Parathyroid adenoma (tissue), 2 donors: Measurements from ENCODE around the gene COL4A2.

ENCODE experiments used
- H2AFZ ChIP-seq: fragments of 300-600 bp; sonication (generic); one replicate; pipeline ENCODE4 v1.7.0; 2017; ENCODE audit warnings: antibody characterized with exemption, mild to moderate bottlenecking
- H3K27ac ChIP-seq: fragments of 300-600 bp; sonication (generic); one replicate; pipeline ENCODE4 v1.7.0; 2017
- H3K27me3 ChIP-seq: fragments of 300-600 bp; sonication (generic); one replicate; pipeline ENCODE4 v1.7.0; 2017; ENCODE audit warnings: low read length; ENCODE audit not compliant: control insufficient read depth, insufficient read depth
- H3K36me3 ChIP-seq: fragments of 300-600 bp; sonication (generic); one replicate; pipeline ENCODE4 v1.7.0; 2017; ENCODE audit warnings: low read length; ENCODE audit not compliant: control insufficient read depth, insufficient read depth
- H3K4me1 ChIP-seq: fragments of 300-600 bp; sonication (generic); one replicate; pipeline ENCODE4 v1.7.0; 2017; ENCODE audit warnings: control low read depth
- H3K4me2 ChIP-seq: fragments of 300-600 bp; sonication (generic); one replicate; pipeline ENCODE4 v1.7.0; 2017; ENCODE audit warnings: low read length
- H3K4me3 ChIP-seq: fragments of 300-600 bp; sonication (generic); one replicate; pipeline ENCODE4 v1.7.0; 2017; ENCODE audit warnings: low read depth, low read length
- H3K79me2 ChIP-seq: fragments of 300-600 bp; sonication (generic); one replicate; pipeline ENCODE4 v1.7.0; 2017; ENCODE audit warnings: control low read depth
- H3K9ac ChIP-seq: fragments of 300-600 bp; sonication (generic); one replicate; pipeline ENCODE4 v1.7.0; 2017; ENCODE audit warnings: mild to moderate bottlenecking
- H3K9me3 ChIP-seq: fragments of 300-600 bp; sonication (generic); one replicate; pipeline ENCODE4 v1.7.0; 2017; ENCODE audit warnings: low read length; ENCODE audit not compliant: control insufficient read depth
- CTCF ChIP-seq: fragments of 300-600 bp; sonication (generic); IDR thresholded peaks from one replicate; pipeline ENCODE4 v1.7.0; 2017; ENCODE audit warnings: antibody characterized with exemption, mild to moderate bottlenecking
- donor health status: primary hyperparathyroidism.

The COL4A2 gene

GRCh38 chr13:110518226-110518525, 211.1 kb downstream of the COL4A2 start:
- Histone ChIP-seq H3K4me3 (no peak overlapping the region), H3K4me1 (no peaks in the 10 kb centered on the region), H3K4me2 (no peak overlapping the region), H3K79me2 (no peaks in the 10 kb centered on the region), H2AFZ (no peak overlapping the region), H3K9ac (no peak overlapping the region), H3K36me3 (no peaks in the 10 kb centered on the region), H3K27ac (no peak overlapping the region), H3K27me3 (no peaks in the 10 kb centered on the region), H3K9me3 (no peaks in the 10 kb centered on the region)
- no peak for TF ChIP-seq CTCF

- Histone ChIP-seq H3K4me2 (no peak overlapping the region), H3K4me3 (no peak overlapping the region), H2AFZ (no peak overlapping the region), H3K27ac (no peak overlapping the region), H3K9ac (no peak overlapping the region), H3K4me1 (no peaks in the 10 kb centered on the region), H3K27me3 (no peaks in the 10 kb centered on the region), H3K36me3 (no peaks in the 10 kb centered on the region), H3K79me2 (no peaks in the 10 kb centered on the region), H3K9me3 (no peaks in the 10 kb centered on the region)
- TF ChIP-seq CTCF = no peak
These were observed 211.5 kb downstream of the COL4A2 start for GRCh38 chr13:110518571-110518970.

GRCh38 chr13:110519046-110519445, 212.0 kb downstream of the COL4A2 start:
- H3K4me2 ChIP-seq = no peak overlapping the region
- no peak overlapping the region for H3K9ac ChIP-seq
- TF ChIP-seq CTCF = no peak
- H3K36me3 ChIP-seq = no peaks in the 10 kb centered on the region
- H3K79me2 ChIP-seq = no peaks in the 10 kb centered on the region
- H3K4me1 ChIP-seq = no peaks in the 10 kb centered on the region
- H3K27ac ChIP-seq = no peak overlapping the region
- H3K4me3 ChIP-seq = no peak overlapping the region
- H3K27me3 ChIP-seq = no peaks in the 10 kb centered on the region
- no peaks in the 10 kb centered on the region for H3K9me3 ChIP-seq
- no peak overlapping the region for H2AFZ ChIP-seq

GRCh38 chr13:110519506-110519905, 212.4 kb downstream of the COL4A2 start:
- Histone ChIP-seq H3K36me3 (no peaks in the 10 kb centered on the region), H2AFZ (no peak overlapping the region), H3K4me1 (peaks cover 2% of the 10 kb centered on the region), H3K9ac (no peak overlapping the region), H3K79me2 (no peaks in the 10 kb centered on the region), H3K27ac (no peak overlapping the region), H3K9me3 (no peaks in the 10 kb centered on the region), H3K4me3 (no peak overlapping the region), H3K27me3 (no peaks in the 10 kb centered on the region), H3K4me2 (no peak overlapping the region)
- TF ChIP-seq CTCF = no peak

- Histone ChIP-seq H3K4me2 (no peak overlapping the region), H2AFZ (no peak overlapping the region), H3K27ac (no peak overlapping the region), H3K79me2 (no peaks in the 10 kb centered on the region), H3K27me3 (no peaks in the 10 kb centered on the region), H3K36me3 (no peaks in the 10 kb centered on the region), H3K4me3 (no peak overlapping the region), H3K9me3 (no peaks in the 10 kb centered on the region), H3K4me1 (peaks cover 5% of the 10 kb centered on the region), H3K9ac (no peak overlapping the region)
- no peak for TF ChIP-seq CTCF
These were observed 213.6 kb downstream of the COL4A2 start for GRCh38 chr13:110520431-110521295.
